RCC 7860 (cell line): ENCODE data around the gene MMP8.

ENCODE experiments used
- DNase-seq: peaks from one replicate; pipeline ENCODE4 v3.0.0-alpha.2; 2015; ENCODE audit warnings: low spot score
- FAIRE-seq: peaks from 2 replicates; lab custom pipeline; 2012; peaks lifted over from hg19 to GRCh38; lab: Jason Lieb, UNC

Gene MMP8

GRCh38 chr11:102664001-102664752 is 60.6 kb downstream of the MMP8 start:
- no peak for DNase-seq
- FAIRE-seq: no peak

GRCh38 chr11:102662607-102663006 is 62.1 kb downstream of the MMP8 start:
- DNase-seq (no peak), FAIRE-seq (no peak)
